Left colon (tissue), 2 donors: ENCODE measurements around the gene CR2. TPM values are rescaled to one million over a fixed set of nuclear protein-coding genes. Genes with fewer than 3 reads are reported as not detected.
"Not testable (repeated sequence)": the region's sequence is repeated elsewhere in the genome, so short reads cannot be mapped to it uniquely, and the experiment has no call there.

Experiments
- ATAC-seq: fragments of 200-7000 bp; cut with Tn5 transposase; one replicate; pipeline ENCODE4 v1.9.1; 2020; ENCODE audit warnings: mild to moderate bottlenecking, moderate library complexity
- DNase-seq, 2 donors: peaks; one replicate each; pipeline ENCODE4 v3.0.0-alpha.2; 2020
- intact Hi-C, 2 donors: fragments of 100-400 bp; cut with DNase I in 1 of 2; cut with micrococcal nuclease in 1 of 2; formaldehyde crosslinking; loops; one replicate each; pipeline versions ENCODE4 v1.11.2 to v1.14.0; 2022; cut with DNase I, micrococcal nuclease
- total RNA-seq, 2 donors: library from RNA; stranded (reverse); fragmentation: NEBNext Ultra II Directional; extraction: Animal tissue kit (Norgen Biotek cat#: 25700); gene quantifications; one replicate each; pipeline ENCODE4 v1.2.1, GENCODE V29; 2021
- donor health status: DM: no; HTN: no; CAD: no.
- donor health status: DM: yes; HTN: yes; CAD: no.

Gene CR2
- total RNA-seq, 2 donors from 2014 or later, result 0.15 to 0.53 TPM

DNA sequence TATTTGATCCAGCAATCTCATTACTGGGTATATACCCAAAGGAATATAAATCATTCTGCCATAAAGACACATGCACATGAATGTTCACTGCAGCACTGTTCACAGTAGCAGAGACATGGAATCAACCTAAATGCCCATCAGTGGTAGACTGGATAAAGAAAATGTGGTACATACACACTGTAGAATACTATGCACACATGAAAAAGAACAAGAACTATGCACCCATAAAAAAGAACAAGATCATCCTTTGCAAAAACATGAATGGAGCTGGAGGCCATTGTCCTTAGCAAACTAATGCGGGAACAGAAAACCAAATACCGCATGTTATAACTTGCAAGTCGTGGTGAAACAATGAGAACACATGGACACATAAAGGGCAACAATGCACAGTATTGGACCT is 17.4 kb upstream of the CR2 start:
- ATAC-seq, intact Hi-C loops: not testable (repeated sequence)

DNA sequence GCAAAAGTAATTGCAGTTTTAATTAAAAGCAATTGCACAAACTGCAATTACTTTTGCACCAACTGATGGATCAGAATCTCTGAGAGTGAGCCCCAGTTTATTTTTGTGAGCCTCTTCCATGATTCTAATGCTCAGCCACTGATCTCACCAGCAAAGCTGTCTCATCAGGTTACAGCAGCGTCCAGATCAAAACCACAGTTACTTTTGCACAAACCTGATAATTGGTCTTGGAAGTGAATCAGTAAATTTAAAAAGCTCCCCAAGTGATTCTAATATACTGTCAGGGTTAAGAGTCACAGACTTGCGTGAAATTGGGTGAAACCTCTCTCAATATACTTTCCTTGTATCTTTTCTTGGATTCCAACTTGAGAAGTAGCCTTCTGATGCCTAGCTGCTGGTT is 13.5 kb upstream of the CR2 start:
- ATAC-seq (no peak), DNase-seq (no peak)
- intact Hi-C loops, result no loop called here

More for the DNA sequence above, 17.4 kb upstream of the CR2 start:
- DNase-seq, result not testable (repeated sequence)

DNA sequence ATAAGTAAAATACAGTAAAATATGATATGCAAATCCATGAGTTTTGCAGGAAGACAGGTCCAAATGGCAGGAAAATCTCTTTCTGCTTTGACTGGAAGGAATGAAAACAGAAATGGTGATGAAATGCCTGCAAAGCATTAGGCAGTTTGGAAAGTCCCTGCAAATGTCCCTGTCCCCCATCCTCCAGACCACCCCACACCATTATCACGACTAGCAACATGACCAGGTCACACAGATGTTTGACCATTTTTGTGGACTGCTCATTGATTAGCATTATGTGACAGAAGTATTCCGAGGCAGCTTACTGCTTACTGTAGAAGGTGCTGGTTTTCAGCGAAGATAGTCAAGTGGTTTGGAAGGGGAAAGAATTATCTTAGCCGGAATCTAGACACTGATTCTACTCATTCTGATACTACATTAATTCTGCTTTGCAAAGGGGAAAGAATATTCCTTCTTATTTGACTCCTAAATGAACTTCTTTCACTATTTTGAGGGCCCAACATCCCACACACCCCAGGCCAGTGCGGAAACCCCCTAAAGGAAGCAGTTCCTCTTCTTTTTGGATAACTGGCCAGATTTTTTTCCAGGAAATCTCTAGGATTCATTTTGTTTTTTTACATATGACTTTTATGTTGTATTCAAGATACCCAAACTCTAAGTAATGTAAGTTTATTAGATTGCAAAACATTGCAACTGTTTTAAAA is 9.5 kb upstream of the CR2 start:
- intact Hi-C loops, result no loop called here
- no peak for ATAC-seq
- no peak for DNase-seq

DNA sequence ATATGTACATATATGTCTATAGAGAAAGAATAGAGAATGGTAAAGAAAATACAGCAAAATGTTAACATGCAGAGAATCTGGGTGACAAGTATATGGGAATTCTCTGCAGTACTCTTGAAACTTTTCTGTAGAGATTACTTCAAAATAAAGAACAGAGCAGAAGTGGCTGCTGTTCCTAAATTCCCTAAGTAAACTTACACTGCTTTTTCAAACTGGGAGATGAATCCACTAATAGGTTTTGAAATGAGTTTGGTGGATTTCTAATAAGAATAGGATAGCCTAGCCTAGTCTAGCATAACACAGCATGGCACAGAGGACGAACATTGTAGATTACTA is 450 bp upstream of the CR2 start:
- intact Hi-C loops, result no loop called here
- ATAC-seq (no peak), DNase-seq (no peak)

DNA sequence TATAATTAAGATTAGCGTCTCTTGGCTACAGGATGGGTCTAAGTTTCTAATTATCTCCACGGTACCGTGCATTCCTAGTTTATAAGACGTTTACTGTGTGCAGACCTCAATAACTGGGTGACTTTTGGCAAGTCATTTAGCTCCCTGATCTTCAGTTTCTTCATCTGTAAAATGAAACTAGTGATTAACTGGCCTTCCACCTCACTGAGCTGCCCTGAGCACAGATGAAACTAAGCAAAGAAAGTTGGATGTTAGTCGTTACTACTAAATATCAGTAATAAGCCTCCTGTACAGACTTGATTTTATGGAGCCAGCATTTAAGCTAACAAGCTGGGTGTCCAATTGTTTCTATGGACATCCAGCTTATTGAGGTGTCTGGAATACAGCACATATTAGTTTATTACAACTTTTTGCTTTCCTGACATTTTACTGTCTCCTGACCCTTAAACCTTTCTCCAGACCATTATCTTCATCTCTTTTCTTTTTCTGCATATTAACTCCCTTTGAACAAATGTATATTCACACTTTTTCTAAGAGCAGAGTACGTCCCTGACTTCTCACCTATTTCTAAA is 1.1 kb downstream of the CR2 start:
- DNase-seq, result no peak
- ATAC-seq, result no peak
- intact Hi-C loops, result no loop called here

DNA sequence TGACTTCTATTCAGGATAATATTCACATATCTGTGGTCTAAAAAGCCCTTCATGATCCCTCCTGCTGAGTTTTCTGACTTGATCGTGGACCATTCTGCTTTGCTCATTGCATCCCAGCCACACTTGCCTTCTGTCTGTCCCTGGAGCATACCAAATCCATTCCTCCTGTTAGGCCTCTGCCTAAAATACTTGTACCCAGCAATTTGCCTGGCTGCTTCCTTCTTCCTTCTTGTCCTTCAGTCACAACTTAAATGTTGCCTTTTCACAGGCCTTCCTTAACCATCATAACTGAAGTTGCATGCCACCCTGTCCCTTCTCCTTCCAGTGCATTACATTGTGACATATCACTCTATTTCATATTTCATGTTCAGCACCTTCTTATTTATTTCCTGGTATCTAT is 4.3 kb downstream of the CR2 start:
- intact Hi-C loops, result no loop called here
- ATAC-seq (no peak), DNase-seq (no peak)

DNA sequence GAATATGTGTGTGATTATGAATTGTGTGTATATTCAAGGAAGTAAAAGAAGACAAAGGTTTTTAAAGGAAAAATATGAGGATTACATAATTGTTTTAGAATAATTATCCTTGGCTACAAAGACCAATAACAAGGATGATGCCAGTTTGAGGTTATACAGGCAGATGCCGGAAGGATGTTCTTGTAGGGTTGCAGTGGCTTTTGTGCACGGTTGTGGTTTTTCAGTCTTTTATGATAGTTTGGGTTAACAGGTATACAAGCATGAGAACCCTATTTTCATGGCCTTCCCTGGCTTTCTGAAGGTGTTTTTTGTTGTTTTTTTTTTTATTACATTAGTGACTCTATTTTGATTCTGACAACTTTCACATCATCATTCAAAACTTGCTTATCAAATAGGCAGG is 4.9 kb downstream of the CR2 start:
- intact Hi-C loops, result no loop called here
- no peak for ATAC-seq
- DNase-seq, result no peak

DNA sequence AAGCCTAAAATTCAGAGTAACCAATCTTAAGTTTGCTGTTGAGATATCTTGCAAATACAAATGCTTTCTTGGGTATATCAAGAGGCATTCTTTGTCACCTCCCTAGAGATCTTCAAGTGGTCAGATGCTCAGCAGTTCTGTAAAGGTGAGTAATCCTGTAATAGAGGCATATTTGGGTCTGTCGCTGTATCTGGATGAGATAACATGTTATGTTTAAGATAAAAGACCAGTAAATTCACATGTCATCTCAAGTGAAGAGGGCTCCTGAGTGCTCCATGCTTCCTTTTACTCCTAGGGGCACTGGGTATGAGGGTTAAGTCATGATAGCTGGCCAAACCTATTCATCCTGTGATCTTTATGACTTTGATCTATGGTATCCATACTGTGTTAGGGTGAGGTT is 7.5 kb downstream of the CR2 start:
- no peak for DNase-seq
- intact Hi-C loops, result no loop called here
- ATAC-seq, result no peak

DNA sequence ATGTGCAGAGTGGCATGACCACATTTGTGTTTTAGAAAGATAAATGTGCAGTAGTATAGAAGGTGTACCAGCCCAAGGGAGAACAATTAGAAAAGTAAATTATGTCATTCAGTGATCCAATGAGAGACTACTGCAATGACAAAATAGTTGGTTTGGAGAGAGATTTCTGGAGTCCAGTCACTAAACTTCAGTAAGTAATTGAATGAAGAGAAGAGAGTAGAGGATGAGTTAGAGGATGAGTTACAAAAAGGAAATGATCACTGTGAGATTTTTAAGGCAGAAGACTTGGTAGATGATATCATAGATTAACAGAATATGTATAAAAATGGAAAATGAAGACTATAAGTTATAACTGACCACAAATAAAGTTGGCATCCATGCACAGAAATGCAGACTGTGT is 8.4 kb downstream of the CR2 start:
- ATAC-seq (no peak), DNase-seq (no peak)
- intact Hi-C loops, result no loop called here

DNA sequence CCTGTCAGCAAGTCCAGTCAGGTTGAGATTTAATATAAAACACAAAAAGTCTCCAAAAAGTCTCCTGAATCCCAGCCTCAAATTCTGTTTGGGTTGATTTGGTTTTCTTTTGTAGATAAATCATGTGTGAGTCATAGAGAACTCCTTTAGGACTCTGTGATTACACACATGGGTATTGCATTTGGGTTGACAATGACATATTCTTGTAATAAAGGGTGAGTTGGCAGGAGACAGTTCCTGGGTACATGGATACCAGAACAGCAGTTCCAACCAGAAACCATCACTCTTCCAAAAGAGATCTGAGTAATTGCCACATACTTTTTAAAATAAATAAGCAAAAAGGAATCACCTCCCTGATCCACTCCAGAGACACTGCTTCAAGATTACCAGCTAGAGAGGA is 8.9 kb downstream of the CR2 start:
- ATAC-seq, result no peak
- intact Hi-C loops, result no loop called here
- DNase-seq, result no peak

DNA sequence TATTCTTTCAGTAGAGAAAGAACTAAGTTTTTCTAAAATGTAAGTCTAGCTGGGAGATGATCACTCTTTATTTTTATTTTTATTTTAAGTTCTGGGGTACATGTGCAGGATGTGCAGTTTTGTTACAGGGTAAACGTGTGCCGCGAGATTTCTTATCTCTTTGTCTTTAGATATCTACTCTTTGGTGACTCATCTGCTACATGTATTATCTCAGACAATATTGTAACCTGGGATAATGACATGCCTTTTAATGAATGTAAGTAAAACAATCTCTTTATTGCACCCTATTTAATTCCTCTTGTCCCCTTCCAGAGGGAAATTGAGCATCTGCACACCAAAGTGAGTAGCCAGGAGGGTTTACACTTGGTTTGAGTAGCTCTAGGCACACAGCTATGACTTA is 9.4 kb downstream of the CR2 start:
- DNase-seq, result no peak
- ATAC-seq, result no peak

DNA sequence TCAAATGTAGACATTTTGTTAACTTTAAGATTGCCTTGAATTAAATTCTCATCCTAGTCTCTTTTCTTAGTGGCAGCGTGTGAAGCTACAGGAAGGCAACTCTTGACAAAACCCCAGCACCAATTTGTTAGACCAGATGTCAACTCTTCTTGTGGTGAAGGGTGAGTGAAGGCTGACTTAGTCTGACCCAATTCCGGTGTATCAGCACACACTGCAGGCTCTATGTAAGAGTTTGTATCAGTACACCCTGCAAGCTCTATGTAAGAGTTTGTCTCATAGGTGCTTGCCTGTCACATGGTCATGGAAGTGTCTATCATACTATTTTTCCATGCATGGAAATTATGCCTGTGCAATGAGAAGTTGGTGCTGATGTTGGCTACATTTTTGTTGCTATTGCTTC is 16.8 kb downstream of the CR2 start:
- no peak for ATAC-seq
- no peak for DNase-seq
- intact Hi-C loops, result no loop called here

More for the DNA sequence above, 9.4 kb downstream of the CR2 start:
- intact Hi-C loops, result no loop called here

DNA sequence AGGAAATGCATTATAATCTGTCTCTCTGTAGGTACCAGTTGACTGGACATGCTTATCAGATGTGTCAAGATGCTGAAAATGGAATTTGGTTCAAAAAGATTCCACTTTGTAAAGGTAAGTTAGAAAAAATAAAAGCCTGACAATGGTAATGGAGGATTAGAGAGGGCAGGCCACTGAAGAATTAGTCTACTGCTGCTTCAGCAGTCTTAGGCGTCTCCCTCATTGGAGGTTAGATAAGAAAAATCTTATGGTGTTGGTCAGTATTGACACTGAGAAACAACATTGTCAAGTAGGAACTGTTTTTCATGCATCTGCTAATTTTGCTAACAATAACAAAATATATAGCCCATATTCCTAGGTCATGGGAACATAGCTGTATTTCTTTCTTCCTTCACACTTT is 20.1 kb downstream of the CR2 start:
- DNase-seq (no peak), ATAC-seq (no peak)
- intact Hi-C loops, result no loop called here

DNA sequence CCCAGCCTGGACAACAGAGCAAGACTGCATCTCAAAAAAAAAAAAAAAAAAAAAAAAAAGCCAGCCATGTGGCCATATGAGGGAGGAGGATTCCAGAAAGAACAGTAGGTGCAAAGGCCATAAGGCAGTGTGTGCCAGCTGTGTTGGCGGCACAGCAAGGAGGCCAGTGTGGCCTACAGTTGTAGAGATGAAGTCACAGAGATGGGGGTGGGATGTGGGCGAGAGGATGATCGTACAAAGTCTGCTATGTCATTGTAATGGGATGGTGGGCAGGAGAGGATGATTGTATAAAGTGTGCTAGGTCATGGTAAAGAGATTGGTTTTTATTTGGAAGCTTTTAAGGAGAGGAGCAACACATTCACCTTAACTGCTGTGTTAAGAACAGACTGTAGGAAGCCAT is 32.1 kb downstream of the CR2 start:
- no peak for DNase-seq
- intact Hi-C loops, result no loop called here
- no peak for ATAC-seq

DNA sequence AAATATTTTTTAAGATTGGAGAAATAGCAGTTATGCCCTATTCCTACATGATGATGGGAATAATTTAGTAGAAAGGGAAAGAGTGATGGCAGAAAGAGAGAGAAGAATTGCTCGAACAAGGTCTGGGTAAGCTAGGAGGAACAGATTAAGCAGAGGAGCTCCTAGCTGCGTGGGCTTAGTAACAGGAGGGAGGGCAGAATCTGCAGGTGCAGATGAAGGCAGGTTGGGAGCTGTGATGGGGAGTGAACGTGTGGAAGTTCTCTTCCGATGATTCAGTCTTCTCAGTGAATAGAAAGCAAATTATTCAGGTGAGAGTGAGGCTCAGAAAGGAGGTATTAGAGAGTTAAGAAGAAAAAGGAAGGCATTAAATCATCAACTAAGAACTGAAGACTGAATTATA is 33.5 kb downstream of the CR2 start:
- intact Hi-C loops, result no loop called here

DNA sequence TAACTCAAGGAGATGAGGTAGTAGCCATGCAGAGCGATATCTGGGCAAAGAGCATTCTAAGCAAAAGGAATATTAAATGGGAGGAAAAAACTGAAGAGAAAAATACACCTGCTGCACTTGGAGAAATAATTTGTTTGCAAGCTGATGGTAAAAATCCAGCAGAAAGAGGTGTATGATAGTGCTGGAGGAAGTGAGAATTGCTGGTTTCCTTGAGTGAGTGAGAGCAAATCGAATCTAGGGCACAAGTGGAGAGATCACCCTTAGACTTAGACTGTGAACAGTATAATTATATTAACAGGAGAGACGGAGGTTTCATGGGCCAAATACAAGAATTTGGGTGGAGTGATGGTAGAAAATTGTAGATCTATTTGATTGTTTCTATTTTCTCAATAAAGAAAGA is 39.1 kb downstream of the CR2 start:
- intact Hi-C loops, result no loop called here
- ATAC-seq, result no peak
- no peak for DNase-seq

More for the DNA sequence above, 33.5 kb downstream of the CR2 start:
- DNase-seq (no peak), ATAC-seq (no peak)

DNA sequence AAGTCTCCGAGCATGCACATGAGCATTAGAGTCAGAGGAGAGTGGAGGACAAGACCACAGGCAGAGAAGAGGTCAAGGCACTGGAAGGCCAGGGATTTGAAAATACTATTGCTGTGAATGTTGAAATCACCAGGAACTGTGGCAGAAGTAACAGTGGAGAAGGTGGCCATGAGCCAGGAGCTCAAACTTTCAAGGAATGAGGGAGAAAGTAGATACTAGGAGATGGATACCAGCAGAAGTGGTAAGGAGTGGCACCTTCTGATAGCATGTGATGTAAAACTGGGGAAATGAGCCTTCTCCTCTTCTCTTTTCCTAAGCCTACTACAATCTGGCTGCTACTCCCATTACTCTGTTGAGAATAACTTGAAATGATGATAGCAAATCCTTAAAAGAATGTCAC is 40.0 kb downstream of the CR2 start:
- intact Hi-C loops, result no loop called here
- DNase-seq, result no peak
- ATAC-seq, result no peak

DNA sequence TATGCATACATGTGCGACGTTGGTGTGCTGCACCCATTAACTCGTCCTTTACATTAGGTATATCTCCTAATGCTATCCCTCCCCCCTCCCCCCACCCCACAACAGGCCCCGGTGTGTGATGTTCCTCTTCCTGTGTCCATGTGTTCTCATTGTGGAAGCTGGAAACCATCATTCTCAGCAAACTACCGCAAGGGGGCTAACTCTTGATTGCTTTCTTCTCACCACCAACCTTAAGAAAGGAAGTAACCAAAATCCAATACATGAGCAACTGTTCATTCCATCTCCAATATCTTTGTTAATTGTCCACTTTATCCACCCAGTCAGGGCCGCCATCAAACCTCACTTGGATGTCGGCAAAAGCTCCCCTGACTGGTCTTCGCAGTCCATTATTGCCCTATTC is 41.2 kb downstream of the CR2 start:
- DNase-seq, intact Hi-C loops, ATAC-seq: not testable (repeated sequence)

DNA sequence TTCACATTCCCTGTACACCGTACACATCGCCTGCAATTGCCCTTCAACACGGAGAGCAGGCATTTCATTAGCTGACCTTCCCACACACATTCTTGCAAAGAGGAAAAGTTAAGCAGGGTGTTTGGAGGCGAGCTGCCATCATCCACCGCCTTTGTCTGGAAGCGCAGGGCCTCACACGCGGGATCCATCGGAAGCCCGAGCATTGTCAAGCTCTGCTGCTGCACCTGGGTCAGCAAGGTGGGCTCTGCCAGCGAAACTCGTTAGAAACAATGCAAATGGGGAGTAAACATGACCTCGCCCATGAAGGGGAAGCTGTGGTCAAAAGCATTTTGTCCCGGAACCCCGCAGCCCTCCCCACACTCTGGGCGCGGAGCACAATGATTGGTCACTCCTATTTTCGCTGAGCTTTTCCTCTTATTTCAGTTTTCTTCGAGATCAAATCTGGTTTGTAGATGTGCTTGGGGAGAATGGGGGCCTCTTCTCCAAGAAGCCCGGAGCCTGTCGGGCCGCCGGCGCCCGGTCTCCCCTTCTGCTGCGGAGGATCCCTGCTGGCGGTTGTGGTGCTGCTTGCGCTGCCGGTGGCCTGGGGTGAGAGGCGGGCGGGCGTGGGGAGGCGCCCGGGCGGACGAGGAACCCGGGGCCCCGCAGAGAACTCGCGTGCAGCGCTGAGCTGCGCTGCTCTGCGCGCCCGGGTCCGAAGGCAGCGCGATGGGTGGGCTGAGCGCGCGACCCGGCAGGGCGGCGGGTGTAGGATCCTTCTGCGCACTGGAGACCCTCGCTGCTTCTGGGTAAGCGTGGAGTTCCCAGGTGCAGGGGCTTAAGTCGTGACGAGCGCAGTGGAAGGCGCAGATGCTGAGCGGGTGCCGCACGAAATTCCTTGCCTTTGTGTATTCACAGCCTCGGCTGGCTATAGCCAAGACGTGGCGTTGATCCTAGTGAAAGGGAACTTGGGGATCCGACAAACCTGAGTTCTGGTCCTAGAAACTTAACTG is 42.0 kb downstream of the CR2 start, which contains the start of gene CR1:
Gene CR1, plus strand, starts transcription at position 357 of the 992 bp plus-strand sequence. Its CDS starts 111 bp downstream, at position 468.
- DNase-seq, result peak in 1 of 2 donors; percentile 37
- ATAC-seq, result peak; percentile 39
- intact Hi-C loops, result no loop called here

DNA sequence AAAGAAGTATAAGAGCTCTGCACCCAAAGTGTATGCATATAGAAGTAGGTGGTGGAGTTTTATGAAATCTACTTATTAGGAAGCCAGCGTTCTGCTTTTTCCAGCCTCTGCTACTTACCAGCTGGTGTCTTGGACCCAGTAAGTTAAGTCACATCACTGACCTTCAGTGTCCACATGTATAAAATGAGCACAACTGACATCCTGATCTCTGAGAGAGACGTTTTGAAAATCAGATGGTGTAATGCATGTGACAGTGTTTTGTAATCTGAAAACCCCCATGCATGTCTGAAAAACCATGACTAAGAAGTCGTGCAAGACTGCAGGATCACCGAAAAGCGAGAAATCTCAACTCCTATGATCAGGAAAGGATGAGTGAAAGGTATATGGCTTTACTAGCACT is 43.8 kb downstream of the CR2 start:
- intact Hi-C loops, result no loop called here
- DNase-seq, result no peak
- ATAC-seq, result no peak
